CD4-positive, alpha-beta T cell treated with Interferon alpha-2 for 1 hour (primary cell): ENCODE measurements around the gene RNU5D-1.
A peak's percentile ranks its signal among the peaks of the same experiment; 100 is the strongest.
"Not testable (repeated sequence)": the region's sequence is repeated elsewhere in the genome, so short reads cannot be mapped to it uniquely, and the experiment has no call there.

ENCODE experiments used
- DNase-seq, 2 donors: peaks; one replicate each; pipeline ENCODE4 v3.0.0-alpha.2; 2020 to 2022

The RNU5D-1 gene

GRCh38 chr1:44730741-44731512 is at the start of gene RNU5D-1:
TSS of gene RNU5D-1 (minus strand) at chr1:44731170.
- peak; percentile 92 to 95 for DNase-seq

DNA sequence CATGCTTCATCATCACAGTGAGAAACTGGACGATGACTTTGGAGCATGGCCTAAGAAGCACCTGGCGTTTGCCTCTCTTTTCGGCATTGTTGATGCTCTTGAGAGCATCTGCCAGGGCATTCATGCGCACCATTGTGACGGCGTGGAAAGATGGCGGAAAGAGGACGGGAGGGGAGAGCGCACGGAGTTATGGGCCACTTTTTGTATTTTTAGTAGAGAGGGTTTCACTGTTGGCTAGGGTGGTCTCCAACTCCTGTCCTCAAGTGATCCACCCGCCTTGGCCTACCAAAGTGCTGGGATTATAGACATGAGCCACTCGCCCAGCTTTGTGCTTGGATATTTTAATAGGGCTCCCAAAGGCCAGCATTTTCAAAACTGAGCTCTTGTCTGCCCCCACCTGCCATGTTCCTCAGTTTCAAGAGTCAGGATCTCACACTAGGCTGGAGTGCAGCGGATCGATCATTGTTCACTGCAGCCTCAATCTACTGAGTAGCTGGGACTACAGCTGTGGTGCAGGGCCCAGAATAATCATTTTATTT is 49.7 kb upstream of the RNU5D-1 start:
- no peak for DNase-seq

- no peak for DNase-seq
Measured at GRCh38 chr1:44778705-44779576, 48.0 kb upstream of the RNU5D-1 start.

DNA sequence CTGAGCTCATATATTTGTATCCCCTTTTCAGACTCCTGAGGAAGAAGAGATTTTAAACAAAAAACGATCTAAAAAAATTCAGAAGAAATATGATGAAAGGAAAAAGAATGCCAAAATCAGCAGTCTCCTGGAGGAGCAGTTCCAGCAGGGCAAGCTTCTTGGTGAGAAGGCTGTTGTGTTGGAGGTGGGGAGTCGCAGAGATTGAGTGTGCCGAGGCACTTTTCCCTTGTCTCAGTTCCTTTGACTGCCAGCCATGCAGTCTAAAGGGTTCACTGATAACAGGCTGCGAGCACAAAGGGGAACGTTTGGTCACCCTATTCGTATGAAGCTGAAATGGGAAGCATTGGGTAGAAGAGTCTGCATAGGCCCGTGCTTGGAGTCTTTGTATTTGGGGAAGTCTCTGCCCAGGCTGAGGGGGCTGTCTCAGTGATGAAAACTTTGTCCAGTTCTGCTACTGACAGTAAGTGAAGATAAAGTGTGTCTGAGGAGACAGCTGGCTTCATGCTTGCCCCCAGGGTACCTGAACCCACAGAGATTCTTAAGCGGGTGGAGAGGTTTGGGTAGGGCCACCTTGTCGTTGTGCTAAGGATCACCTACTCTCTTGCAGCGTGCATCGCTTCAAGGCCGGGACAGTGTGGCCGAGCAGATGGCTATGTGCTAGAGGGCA is 47.1 kb upstream of the RNU5D-1 start:
- no peak for DNase-seq

DNA sequence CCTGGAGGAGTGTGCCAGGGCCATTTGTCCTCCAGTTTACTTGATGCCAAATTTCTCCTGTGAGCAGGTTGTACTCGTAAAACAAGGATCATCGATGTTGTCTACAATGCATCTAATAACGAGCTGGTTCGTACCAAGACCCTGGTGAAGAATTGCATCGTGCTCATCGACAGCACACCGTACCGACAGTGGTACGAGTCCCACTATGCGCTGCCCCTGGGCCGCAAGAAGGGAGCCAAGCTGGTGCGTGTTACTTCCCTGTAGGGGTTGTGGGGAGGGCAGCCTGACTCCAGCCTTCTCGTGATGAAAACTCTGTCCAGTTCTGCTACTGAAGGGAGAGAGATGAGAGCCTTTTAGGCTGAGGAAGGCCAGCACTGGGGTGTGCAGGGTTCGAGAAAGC is 46.6 kb upstream of the RNU5D-1 start:
- no peak for DNase-seq

DNA sequence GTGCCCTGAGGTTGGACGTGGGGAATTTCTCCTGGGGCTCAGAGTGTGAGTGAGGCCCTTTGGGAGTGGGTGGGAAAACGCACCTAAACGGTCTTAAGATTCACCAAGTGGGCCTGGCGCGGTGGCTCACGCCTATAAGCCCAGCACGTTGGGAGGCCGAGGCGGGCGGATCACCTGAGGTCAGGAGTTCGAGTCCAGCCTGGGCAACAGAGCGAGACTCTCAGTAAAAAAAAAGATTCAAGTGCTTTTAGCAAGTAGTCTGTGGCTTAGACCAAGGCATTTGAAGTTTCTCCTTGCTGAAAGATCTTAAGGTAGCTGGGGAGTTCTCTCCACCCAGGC is 45.7 kb upstream of the RNU5D-1 start:
- no peak for DNase-seq

DNA sequence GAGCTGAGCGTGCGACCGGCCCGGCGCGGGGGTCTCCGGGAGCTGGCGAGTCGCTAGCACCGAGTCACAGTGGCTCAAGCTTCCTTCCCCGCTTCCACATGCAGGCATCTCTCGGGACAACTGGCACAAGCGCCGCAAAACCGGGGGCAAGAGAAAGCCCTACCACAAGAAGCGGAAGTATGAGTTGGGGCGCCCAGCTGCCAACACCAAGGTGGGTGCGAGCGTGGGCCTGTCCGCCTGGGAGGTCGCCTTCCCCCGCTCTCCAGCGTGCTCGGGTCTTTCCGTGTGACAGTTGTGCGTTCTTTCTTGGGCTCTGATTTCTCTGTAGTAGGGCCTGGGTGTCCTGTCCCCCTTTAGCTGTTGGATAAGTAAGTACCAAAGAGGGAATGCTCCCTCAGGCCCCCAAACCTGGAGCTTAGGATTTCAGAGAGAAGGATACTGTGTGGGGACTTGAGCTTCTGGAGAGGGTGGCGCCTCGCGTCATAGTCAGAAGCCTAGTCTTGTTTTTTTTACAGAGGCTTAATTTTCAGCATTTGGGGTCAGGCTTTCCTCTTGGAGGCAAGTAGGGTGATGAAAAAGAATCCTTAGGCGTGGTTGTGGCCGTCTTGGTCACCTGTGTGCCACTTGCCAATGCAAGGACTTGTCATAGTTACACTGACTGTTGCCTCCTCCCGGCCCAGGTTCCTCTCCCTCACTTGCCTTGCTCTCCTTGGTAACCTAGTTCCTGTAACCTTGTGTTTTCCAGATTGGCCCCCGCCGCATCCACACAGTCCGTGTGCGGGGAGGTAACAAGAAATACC is 45.2 kb upstream of the RNU5D-1 start:
- peak; percentile 39 to 55 for DNase-seq

DNA sequence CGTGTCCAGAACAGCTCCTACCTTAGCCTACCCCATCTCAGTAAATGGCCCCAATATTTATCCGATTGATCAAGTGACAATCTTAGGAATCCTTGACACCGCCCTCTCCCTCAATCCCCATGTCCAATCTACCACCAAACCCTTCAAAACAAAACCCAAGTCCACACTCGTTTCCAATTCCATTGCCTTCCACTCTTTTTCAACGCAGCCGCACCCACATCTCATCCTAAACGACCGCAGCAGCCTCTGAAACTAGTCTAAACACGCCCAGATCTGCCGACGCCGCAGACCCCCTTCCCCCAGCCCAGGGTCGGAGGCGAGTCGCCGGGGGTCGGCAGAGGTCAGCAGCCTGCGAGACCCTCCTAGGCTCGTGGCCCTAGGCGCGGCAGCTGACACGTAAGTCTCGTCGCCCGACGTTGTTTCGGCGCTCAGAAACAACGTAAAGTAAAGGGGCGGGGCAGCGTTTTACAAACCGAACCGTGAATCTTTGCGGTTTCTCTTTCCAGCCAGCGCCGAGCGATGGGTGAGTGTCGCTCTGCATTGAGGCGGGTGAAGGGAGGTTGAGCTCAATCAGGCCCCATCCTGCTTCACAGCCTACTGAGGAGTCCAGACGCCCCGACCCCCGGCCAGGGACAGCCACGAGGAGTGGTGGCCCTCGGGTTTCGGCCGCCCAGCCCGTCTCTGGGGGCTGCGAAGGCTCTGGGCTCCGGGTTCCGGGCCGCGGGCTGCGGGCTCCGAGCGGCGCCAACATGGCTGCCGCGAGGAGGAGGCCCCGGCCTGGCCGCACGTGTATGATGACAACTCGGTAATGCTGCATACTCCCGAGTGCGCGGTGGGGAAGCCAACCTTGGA is 44.3 kb upstream of the RNU5D-1 start, which contains the start of gene RPS8:
Gene RPS8 (plus strand): TSS at position 463 of the 852 bp plus-strand sequence. CDS start 57 bp downstream, at position 520.
- peak; percentile 88 to 92 for DNase-seq

GRCh38 chr1:44766421-44766820 is 35.5 kb upstream of the RNU5D-1 start:
- not testable (repeated sequence) for DNase-seq

DNA sequence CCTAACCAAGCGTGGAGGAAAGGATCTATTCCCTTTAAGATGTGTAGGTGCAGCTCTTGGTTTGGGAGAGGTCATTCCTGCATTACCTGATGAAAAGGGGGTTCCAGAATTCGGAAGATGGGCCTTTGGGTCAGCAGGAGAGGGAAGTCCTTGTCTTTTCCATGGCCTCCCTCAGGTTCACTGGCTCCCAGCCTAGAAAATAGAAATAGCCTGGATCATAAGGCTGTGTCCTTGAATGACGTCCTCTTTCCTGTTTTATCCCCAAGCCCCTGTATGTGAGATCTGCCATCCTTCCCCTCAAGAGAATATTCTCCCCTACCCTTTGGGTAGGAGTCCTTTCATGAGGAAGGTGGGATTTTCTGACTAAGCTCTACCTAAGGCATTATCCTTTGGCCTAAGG is 29.9 kb upstream of the RNU5D-1 start:
- DNase-seq, result no peak

- no peak for DNase-seq
Measured at GRCh38 chr1:44759077-44759476, 28.1 kb upstream of the RNU5D-1 start.

GRCh38 chr1:44757420-44757819 is 26.4 kb upstream of the RNU5D-1 start:
- DNase-seq, result no peak

DNA sequence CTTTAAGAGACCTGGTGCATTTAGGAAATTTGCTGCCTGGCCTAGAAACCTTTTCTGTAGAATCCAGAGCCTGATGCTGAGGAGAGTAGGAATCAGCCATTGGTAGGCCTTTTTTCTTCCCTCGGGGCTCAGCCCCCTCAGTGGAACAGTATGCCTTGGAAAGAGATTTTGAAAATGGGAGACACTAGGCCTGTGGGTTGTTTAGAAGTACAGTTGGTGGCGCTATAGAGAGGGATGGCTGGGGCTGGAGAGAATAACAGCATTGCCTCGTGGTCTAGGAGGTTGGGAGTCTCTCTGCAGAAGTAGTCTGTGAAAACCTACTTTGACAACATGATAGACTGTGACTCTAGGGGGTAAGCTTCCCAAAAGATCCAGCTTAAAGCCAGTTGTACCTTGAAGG is 16.9 kb upstream of the RNU5D-1 start:
- no peak for DNase-seq

DNA sequence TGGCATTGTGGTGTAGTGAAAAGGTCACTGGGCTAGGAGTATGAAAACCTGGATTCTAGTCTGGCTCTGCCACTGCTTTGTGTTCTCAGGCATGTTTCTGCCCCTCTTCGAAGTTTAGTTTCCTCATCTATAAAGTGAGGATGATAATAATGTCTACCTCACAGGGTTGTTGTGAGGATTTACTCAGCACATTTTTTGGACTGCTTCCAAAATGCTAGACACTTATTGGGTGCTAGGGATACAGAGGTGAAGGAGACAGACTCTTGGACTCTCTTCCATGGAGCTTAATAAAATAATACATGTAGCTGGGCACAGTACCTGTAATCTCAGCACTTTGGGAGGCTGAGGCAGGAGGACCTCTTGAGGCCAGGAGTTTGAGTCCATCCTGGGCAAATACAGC is 12.2 kb upstream of the RNU5D-1 start:
- DNase-seq, result no peak

DNA sequence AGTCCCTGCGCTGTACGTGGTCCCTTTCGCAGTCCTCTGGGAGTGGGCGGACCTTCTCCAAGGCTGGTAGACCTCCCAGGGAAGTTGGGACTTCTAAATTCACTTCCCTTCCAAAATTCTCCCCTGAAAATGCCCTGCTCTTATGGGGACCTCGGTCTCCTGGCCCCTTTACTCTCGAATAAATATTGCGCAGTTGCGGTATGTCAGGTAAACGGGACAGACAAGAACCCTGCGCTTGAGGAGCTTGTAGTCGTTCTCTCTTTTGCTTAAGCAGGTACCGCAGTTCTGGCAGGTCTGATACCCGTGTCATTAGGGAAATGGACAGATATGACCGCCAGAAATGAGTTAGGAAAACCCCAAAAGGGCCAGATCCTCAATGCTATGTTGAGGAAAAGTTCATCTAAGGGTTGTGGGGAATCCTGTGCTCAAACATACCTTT is 9.2 kb upstream of the RNU5D-1 start:
- DNase-seq, result no peak

DNA sequence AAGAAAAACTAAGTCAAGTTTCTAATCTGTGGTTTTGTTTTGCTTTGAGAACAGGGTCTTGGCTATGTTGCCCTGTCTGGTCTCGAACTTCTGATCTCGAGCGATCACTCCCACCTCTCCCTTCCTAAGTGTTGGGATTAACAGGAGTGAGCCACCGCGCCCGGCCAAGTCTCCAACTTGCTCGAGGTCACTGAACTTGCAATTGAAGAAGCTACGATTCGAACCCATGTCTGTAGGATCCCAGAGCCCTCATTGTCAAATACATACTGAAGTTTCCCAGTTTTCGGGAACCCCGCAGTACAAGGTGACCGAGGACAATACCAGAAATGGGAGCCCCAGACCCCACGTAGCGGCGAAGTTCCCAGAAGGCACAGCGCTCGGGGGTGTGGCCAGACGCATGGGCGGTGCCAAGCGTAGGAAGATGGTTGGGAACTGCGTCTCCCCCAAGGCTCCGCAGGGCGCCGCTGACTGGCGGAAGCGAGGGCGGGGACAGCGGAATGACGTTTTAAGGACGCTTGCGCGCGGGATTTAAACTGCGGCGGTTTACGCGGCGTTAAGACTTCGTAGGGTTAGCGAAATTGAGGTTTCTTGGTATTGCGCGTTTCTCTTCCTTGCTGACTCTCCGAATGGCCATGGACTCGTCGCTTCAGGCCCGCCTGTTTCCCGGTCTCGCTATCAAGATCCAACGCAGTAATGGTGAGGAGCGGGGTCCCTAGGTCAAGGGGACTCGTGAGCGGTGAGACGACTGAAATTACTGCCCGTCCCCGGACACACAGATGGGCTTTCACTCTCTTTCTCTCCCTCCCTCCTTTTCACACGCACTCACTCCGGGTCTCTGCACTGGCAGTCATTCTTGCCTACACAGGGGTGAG is 8.6 kb upstream of the RNU5D-1 start, which contains the start of gene KIF2C:
Gene KIF2C (plus strand): TSS at position 531 of the 872 bp plus-strand sequence. CDS start 96 bp downstream, at position 627.
- DNase-seq, result peak; percentile 97

- not testable (repeated sequence) for DNase-seq
Measured at GRCh38 chr1:44738953-44739306, 8.0 kb upstream of the RNU5D-1 start.

DNA sequence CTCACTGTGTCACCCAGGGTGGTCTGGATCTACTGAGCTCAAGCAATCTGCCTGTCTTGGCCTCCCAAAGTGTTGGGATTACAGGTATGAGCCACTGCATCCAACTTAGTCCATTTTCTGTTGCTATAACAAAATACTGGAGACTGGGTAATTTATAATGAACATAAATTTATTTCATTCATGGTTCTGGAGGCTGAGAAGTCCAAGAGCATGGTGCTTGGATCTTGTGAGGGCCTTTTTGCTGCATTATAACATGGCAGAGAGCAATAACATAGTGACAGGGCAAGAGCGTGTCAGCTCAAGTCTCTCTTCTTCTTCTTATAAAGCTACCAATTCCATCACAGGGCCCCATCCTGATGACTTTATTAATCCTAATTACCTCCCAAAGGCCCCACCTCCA is 5.0 kb upstream of the RNU5D-1 start:
- no peak for DNase-seq

GRCh38 chr1:44733784-44734183 is 2.8 kb upstream of the RNU5D-1 start:
- DNase-seq, result no peak

DNA sequence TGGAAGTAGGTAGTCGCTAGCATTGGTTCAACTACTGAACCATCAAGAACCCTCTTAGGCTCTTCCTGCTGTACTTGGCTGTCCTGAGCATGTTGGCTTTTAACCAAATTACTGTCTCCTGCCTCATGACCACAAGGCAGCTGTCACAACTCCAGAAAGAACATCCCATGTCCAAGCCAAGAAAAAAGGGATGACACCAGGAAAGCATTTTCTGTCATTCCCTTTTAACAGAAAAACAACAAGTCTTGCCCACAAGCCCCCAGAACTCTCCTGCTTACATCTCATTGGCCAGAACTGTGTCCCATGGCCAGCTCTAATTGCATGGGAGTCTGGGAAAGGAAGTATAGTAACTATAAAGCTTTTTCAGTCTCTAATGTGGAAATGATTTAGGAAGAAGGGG is 2.4 kb upstream of the RNU5D-1 start:
- DNase-seq, result no peak
